ENCODE results near the gene RBMY1B.
"Not testable (repeated sequence)": the region's sequence is repeated elsewhere in the genome, so short reads cannot be mapped to it uniquely, and the experiment has no call there.

The RBMY1B gene

DNA sequence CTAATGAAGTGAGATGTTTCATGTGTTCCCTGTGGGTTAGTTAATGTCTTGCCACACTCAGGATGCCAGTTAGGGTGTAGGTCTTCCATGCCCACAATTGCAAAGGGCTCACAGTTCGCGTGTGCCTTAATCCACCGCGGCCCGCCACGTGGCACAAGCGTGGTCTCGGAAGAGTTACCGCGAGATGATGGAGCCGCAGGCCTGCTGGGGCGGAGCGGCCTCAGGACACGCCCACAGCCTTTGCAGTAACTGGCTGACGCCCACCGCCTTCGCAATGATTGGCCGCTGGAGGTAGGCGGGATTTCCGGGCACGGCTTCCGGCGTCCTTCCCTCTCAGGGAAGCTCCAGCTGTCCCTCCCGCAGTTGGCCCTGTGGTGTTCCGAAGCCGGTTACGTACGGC is at the start of gene RBMY1B:
TSS of gene RBMY1B (plus strand) at position 301 of the 400 bp plus-strand sequence. CDS start 2,013 bp downstream, outside the sequence.
- not testable (repeated sequence) for DNase-seq

DNA sequence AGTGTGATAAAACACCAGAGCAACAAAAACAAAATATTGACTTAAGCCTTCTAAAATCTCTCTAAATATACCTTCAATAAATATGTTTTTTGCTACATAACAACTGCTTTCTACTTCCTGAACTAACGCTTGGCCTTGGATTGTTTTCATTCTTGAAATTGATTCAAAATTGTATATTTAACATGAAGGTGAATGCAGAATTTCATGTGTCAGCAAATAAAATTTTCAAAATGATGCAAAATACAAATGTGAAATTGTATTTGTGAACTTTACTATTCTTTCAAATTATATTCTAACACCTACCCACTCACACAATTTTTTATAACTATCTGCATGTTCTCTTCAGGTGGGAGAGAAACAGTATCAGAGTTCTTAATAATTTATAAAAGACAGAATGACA is 48.2 kb upstream of the RBMY1B start:
- not testable (repeated sequence) for DNase-seq

DNA sequence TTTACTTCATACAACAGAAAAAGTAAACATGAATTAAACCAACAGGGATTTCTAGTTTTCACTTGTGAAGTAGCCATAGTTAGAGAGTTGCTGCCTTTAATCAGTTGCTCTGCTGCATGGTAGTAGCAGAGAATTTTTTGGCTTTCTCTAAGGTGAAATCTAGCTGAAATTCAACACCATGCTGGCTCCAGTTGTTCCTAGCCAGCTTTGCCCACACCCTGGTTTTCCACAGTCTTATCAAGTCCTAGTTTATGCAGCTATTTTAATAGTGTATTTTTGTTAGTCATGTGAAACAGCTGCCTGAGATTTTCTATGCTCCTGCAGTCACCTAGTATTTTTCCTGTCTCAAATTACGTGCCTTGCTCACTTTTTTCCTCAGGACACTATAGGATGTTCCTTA is 28.2 kb upstream of the RBMY1B start:
- DNase-seq, result no peak

DNA sequence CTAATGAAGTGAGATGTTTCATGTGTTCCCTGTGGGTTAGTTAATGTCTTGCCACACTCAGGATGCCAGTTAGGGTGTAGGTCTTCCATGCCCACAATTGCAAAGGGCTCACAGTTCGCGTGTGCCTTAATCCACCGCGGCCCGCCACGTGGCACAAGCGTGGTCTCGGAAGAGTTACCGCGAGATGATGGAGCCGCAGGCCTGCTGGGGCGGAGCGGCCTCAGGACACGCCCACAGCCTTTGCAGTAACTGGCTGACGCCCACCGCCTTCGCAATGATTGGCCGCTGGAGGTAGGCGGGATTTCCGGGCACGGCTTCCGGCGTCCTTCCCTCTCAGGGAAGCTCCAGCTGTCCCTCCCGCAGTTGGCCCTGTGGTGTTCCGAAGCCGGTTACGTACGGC is 23.4 kb downstream of the RBMY1B start, which contains the start of gene RBMY1A1:
TSS of gene RBMY1A1 (plus strand) at position 301 of the 400 bp plus-strand sequence. CDS start 2,013 bp downstream, outside the sequence.
- not testable (repeated sequence) for DNase-seq

DNA sequence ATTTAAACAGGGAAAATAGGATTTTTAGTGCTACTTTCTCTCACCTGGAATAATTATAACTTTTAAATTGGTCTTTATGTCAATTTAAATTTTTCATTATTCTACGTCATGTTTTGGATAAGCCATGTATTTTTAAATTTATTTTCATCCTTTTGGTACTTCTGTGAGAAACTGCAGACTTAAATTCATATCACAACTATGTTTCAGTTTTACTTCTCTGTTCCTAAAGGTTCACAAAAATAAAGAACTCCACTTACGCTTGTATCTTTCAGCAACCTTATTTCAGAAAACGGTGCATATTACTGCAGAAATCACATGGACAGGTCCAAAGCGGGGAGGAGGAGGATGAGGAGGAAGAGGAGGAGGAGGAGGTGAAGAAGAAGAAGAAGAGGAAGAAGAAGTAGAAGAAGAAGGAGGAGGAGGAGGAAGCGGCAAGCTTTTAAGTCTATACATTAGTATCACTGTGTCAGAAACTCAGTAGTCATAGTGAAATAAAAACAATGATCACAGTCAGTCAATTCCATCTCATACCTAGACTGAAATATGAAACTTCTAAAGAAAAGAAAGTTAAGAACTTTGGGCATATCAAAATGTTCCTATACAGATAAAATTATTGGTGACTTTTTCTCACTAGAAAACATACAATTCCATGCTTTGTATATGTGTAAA is 48.3 kb downstream of the RBMY1B start:
- not testable (repeated sequence) for DNase-seq

Data from NCI-H774 (cell line).